Measurements from ENCODE around the gene ARID4A.
"Not testable (repeated sequence)": the region's sequence is repeated elsewhere in the genome, so short reads cannot be mapped to it uniquely, and the experiment has no call there.

The ARID4A gene

GRCh38 chr14:58362272-58362671 lies 63.9 kb downstream of the ARID4A start:
- DNase-seq = not testable (repeated sequence)

- DNase-seq = no peak
Measured at GRCh38 chr14:58362798-58363412, 64.5 kb downstream of the ARID4A start.

DNA sequence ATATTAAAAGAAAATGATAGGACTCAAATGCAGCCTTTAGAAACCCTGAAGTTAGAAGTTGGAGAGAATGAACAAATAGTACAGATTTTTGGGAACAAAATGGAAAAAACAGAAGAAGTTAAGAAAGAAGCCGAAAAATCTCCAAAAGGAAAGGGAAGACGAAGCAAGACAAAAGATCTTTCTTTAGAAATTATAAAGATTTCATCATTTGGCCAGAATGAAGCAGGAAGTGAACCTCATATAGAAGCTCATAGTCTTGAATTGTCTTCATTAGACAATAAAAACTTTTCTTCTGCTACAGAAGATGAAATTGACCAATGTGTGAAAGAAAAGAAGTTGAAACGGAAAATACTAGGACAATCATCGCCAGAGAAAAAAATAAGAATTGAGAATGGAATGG lies 66.0 kb downstream of the ARID4A start:
- no peak for DNase-seq

- DNase-seq = no peak
Measured at GRCh38 chr14:58367296-58367695, 68.9 kb downstream of the ARID4A start.

DNA sequence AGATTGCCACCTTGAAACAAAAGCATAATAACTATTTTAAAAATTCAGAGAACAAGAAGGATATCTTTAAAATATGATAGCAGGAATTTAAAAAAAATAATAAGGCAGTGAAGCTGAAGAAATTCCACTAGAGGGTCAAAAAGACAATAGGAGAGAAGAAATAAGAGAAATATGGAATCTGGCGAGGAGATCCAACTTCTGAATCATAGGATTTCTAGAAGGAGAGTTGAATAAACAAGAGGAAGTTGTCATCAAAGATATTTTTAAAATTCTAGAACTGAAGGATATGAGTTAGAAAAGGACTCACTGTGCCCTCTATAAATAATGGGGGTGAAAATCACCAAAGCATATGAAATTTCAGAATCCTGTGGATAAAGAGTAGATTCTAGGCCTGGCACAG lies 70.6 kb downstream of the ARID4A start:
- DNase-seq = no peak

DNA sequence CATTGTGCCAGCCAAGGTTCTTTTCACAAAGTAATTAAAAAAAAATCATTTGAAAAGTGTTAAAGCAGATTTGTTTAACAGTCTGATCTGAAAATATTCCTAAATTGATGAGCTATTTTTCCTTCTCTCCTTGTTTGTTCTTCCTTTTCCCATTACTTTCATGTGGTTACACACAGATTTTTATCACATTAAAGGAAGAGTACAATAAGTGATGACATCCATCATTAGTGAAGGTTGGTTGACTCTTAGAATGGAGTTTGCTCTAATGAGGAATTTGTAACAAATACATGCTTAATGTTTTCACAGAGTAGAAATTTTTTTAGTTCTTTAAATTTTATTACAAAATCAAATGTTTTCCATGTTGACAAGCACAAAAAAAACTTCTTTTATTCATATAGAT lies 78.4 kb downstream of the ARID4A start:
- no peak for DNase-seq

GRCh38 chr14:58390830-58391229 lies 92.5 kb downstream of the ARID4A start:
- DNase-seq = no peak

DNA sequence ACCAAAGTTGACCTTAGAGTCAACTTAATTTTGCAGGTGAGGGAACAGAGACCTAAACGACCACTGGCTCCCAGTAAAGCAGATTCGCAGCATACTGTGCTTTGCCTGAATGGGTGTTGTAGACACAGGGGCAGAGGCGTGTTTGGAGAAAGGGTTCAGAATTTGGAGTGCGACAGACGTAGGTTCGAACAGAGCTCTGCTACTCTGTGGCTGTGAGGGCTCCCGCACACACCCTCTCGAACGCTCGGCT lies 97.1 kb downstream of the ARID4A start:
- no peak for DNase-seq

GRCh38 chr14:58395812-58396788 lies 97.7 kb downstream of the ARID4A start, which contains the start of gene TOMM20L:
TOMM20L (plus strand) TSS chr14:58395930; CDS start chr14:58395958, 28 bp downstream.
- DNase-seq = peak; percentile 63 to 74

DNA sequence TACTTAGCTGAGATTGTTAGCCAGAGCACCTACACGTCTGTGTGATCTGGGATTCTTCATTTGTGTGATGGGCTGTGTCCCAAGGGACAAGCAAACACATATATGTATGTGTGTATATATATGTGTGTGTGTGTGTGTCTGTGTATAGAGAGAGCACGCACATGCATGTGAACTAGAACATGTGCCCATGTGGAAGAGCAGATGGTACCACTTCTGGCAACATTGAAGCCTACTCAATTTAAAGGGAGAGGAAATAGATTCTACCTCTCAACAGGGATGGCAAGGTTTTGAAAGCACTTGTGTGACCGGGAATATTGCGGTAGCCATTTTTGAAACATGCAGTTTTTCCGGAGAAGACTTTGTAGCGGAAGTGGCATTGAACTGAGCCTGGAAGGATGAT lies 98.8 kb downstream of the ARID4A start:
- no peak for DNase-seq

DNA sequence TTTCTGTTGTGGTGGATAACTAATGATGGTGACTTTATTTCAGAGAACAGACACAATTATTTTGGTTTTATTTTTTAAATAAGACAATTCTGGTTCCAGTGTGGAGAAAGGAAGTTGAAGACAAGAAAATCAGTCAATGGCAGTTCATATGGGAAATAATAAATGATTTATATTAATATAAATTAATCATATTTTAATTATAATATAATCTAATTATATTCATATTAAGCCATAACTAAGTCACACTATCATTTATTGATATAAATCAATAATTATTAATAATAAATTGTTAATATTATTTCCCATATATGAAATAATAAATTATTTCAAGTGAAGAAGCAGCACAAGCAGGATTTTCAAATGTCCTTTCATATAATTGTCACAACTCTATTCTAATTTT lies 100.1 kb downstream of the ARID4A start:
- DNase-seq = no peak

GRCh38 chr14:58398895-58399294 lies 100.5 kb downstream of the ARID4A start:
- DNase-seq = no peak

DNA sequence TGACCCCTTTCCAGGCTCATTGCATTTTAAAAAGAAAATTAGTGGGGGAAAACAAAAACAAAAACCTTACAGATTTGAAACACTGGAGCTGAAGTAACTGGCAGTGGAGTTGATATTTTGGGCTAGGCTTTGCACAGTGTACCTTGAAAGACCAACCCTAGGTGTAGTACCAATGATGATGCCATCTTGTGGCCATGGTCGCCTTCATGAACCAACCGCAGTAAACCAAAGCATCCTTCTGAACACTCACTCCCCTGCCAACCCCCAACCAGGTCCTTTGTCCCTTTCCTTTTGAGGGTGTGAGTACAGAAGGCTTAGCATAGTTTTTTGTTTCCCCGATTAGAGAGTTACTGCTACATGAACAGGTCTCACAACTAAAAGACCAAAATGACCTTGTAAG lies 103.2 kb downstream of the ARID4A start:
- no peak for DNase-seq

GRCh38 chr14:58408681-58409215 lies 110.4 kb downstream of the ARID4A start:
- no peak for DNase-seq

DNA sequence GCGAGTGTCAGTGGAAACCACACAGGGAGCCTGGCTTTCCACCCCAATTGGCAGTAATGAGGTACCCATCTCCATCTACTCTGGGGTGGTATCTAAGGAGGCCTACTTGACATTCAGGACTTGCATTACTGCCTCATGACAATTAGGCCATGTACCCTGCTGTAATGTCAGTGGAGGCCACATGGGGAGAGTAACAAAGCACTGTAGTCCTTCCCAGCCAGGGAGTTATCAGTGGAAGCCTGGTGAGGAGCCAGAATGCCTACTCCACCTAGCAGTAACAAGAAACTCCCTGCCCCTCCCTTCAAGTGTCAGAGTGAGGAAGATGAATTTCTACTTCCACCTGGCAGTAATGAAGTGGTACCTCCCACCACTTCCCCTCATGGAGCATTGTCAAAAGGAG lies 116.5 kb downstream of the ARID4A start:
- DNase-seq = no peak

- no peak for DNase-seq
Measured at GRCh38 chr14:58415636-58416547, 117.5 kb downstream of the ARID4A start.

GRCh38 chr14:58416934-58417333 lies 118.6 kb downstream of the ARID4A start:
- DNase-seq = not testable (repeated sequence)

Measured in stimulated activated CD4-positive, alpha-beta T cell treated with anti-CD3 and anti-CD28 coated beads, Interleukin-4, amount 100 ng/mL, for 4 hours (primary cell).